Sciatic nerve (tissue), 2 donors: ENCODE results near the gene SEL1L. TPM values are rescaled to one million over a fixed set of nuclear protein-coding genes. Genes with fewer than 3 reads are reported as not detected.
A peak's percentile ranks its signal among the peaks of the same experiment; 100 is the strongest.
"Not testable (repeated sequence)": the region's sequence is repeated elsewhere in the genome, so short reads cannot be mapped to it uniquely, and the experiment has no call there.

ENCODE experiments used
- ATAC-seq: fragments of 200-7000 bp; cut with Tn5 transposase; one replicate; pipeline ENCODE4 v1.9.1; 2020; ENCODE audit warnings: mild to moderate bottlenecking, moderate library complexity
- DNase-seq: peaks from one replicate; pipeline ENCODE4 v3.0.0-alpha.2; 2020; ENCODE audit warnings: low spot score
- intact Hi-C: fragments of 100-400 bp; cut with DNase I; formaldehyde crosslinking; loops from one replicate; pipeline ENCODE4 v1.14.2; 2022
- total RNA-seq: library from RNA; stranded (reverse); fragmentation: NEBNext Ultra II Directional; extraction: Animal tissue kit (Norgen Biotek cat#: 25700); gene quantifications from one replicate; pipeline ENCODE4 v1.2.1, GENCODE V29; 2021
- donor health status: DM: no; HTN: no; CAD: no.
- donor health status: DM: no; HTN: no; CAD: no.

Gene SEL1L
- 87.7 TPM for total RNA-seq

GRCh38 chr14:81533536-81534343, at the start of gene SEL1L:
Gene SEL1L (minus strand): TSS chr14:81533853. CDS start chr14:81533744, 109 bp downstream.
- intact Hi-C loops = no loop called here
- ATAC-seq (peak; percentile 100), DNase-seq (peak; percentile 100)

GRCh38 chr14:81582420-81582819, 48.8 kb upstream of the SEL1L start:
- intact Hi-C loops = no loop called here
- DNase-seq (no peak), ATAC-seq (peak; percentile 48)

- intact Hi-C loops = no loop called here
- DNase-seq (no peak), ATAC-seq (no peak)
Measured at GRCh38 chr14:81579115-81579514, 45.5 kb upstream of the SEL1L start.

GRCh38 chr14:81571437-81571836, 37.8 kb upstream of the SEL1L start:
- intact Hi-C loops = no loop called here
- DNase-seq (no peak), ATAC-seq (no peak)

GRCh38 chr14:81567302-81567701, 33.6 kb upstream of the SEL1L start:
- intact Hi-C loops = no loop called here
- DNase-seq = no peak
- ATAC-seq = no peak

GRCh38 chr14:81565441-81566290, 32.0 kb upstream of the SEL1L start:
- peak; percentile 65 for ATAC-seq
- intact Hi-C loops = no loop called here
- DNase-seq = no peak

GRCh38 chr14:81562818-81563217, 29.2 kb upstream of the SEL1L start:
- intact Hi-C loops = no loop called here
- ATAC-seq (no peak), DNase-seq (no peak)

- DNase-seq (no peak), ATAC-seq (no peak)
- intact Hi-C loops = no loop called here
Measured at GRCh38 chr14:81561084-81561775, 27.6 kb upstream of the SEL1L start.

GRCh38 chr14:81559385-81559784, 25.7 kb upstream of the SEL1L start:
- DNase-seq = no peak
- intact Hi-C loops = no loop called here
- no peak for ATAC-seq

- no peak for ATAC-seq
Measured at GRCh38 chr14:81557146-81557545, 23.5 kb upstream of the SEL1L start.

GRCh38 chr14:81555684-81556083, 22.0 kb upstream of the SEL1L start:
- intact Hi-C loops = no loop called here
- no peak for DNase-seq
- no peak for ATAC-seq

More at GRCh38 chr14:81557146-81557545, 23.5 kb upstream of the SEL1L start:
- intact Hi-C loops = no loop called here
- no peak for DNase-seq

- intact Hi-C loops = no loop called here
- ATAC-seq (no peak), DNase-seq (no peak)
Measured at GRCh38 chr14:81555051-81555450, 21.4 kb upstream of the SEL1L start.

GRCh38 chr14:81551471-81551870, 17.8 kb upstream of the SEL1L start:
- no peak for ATAC-seq
- intact Hi-C loops = no loop called here
- DNase-seq = no peak

- ATAC-seq = no peak
Measured at GRCh38 chr14:81550001-81550637, 16.5 kb upstream of the SEL1L start.

GRCh38 chr14:81541206-81541605, 7.6 kb upstream of the SEL1L start:
- ATAC-seq, DNase-seq, intact Hi-C loops: not testable (repeated sequence)

More at GRCh38 chr14:81550001-81550637, 16.5 kb upstream of the SEL1L start:
- intact Hi-C loops = no loop called here
- no peak for DNase-seq

GRCh38 chr14:81537193-81537592, 3.5 kb upstream of the SEL1L start:
- intact Hi-C loops = no loop called here
- no peak for DNase-seq
- ATAC-seq = no peak

GRCh38 chr14:81536241-81536771, 2.7 kb upstream of the SEL1L start:
- ATAC-seq (no peak), DNase-seq (no peak)
- intact Hi-C loops = no loop called here

GRCh38 chr14:81535396-81536164, 1.9 kb upstream of the SEL1L start:
- no peak for ATAC-seq
- intact Hi-C loops = no loop called here

More at GRCh38 chr14:81535396-81536164, 1.9 kb upstream of the SEL1L start:
- DNase-seq = no peak
